ENCODE measurements around the gene KAZN. TPM values are rescaled to one million over a fixed set of nuclear protein-coding genes. Genes with fewer than 3 reads are reported as not detected.

The KAZN gene
- total RNA-seq, 2 donors from 2014 or later: 9.8 to 12.2 TPM

DNA sequence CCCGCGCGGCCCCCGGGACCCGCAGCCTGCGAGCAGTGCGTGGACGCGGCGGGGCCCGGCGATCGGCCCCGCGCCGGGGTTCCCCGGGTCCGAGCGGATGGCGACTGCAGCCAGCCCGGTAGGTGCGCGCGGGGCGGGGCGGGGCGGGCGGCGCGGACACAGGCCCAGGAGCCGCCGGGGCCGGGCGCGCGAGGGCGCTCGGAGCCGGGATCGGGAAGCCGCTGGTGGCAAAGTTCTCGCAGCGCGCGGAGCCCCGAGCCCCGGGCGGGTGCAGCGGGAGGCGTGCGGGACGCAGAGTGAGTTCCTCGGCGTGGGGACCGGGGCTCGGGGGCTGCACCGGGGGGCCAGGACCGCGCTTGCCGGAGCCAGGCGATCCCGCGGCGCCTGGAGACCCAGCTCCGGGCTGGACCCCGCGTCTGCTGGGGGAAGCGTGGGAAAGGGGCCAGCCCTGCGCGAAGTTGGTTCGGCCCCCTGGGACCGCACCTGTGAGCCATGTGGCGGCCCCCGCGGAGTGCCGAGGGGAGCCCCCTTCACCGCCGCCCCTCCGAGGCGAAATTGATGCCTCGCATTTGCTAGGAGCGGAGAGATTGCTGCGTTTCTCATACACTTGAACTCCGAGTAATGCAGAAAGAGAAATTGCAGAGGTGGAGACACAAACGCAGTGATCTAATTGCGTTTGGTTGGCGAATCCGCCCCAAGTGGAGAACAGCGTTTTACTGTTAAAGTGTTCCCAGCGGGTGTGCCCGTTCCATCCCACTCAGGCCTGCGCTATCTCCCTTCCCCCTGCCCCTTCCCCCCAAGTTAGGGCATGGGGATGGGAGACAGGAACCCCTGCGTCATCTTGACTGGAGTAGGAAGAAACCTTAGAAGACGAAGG lies 326.2 kb downstream of the KAZN start:
- H3K4me3 ChIP-seq: peak overlapping the region; percentile 72
- peak overlapping the region in 1 of 2 donors; percentile 64 for H3K9ac ChIP-seq (ENCODE audit: low read depth in 2 of 2, low read length in 2 of 2)
- peak; percentile 65 for DNase-seq
- H3K4me1 ChIP-seq: peaks cover 5% of the 10 kb centered on the region
- H3K27ac ChIP-seq: peak overlapping the region; percentile 17
- no peaks in the 10 kb centered on the region for H3K9me3 ChIP-seq
- TF ChIP-seq, protein P1, sequence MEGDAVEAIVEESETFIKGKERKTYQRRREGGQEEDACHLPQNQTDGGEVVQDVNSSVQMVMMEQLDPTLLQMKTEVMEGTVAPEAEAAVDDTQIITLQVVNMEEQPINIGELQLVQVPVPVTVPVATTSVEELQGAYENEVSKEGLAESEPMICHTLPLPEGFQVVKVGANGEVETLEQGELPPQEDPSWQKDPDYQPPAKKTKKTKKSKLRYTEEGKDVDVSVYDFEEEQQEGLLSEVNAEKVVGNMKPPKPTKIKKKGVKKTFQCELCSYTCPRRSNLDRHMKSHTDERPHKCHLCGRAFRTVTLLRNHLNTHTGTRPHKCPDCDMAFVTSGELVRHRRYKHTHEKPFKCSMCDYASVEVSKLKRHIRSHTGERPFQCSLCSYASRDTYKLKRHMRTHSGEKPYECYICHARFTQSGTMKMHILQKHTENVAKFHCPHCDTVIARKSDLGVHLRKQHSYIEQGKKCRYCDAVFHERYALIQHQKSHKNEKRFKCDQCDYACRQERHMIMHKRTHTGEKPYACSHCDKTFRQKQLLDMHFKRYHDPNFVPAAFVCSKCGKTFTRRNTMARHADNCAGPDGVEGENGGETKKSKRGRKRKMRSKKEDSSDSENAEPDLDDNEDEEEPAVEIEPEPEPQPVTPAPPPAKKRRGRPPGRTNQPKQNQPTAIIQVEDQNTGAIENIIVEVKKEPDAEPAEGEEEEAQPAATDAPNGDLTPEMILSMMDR (IDR thresholded peaks at IDR 0.05): no peak
- peaks cover 7% of the 10 kb centered on the region for H3K27me3 ChIP-seq
- no peaks in the 10 kb centered on the region for H3K36me3 ChIP-seq
- intact Hi-C loops (cut with DNase I): no loop called here

DNA sequence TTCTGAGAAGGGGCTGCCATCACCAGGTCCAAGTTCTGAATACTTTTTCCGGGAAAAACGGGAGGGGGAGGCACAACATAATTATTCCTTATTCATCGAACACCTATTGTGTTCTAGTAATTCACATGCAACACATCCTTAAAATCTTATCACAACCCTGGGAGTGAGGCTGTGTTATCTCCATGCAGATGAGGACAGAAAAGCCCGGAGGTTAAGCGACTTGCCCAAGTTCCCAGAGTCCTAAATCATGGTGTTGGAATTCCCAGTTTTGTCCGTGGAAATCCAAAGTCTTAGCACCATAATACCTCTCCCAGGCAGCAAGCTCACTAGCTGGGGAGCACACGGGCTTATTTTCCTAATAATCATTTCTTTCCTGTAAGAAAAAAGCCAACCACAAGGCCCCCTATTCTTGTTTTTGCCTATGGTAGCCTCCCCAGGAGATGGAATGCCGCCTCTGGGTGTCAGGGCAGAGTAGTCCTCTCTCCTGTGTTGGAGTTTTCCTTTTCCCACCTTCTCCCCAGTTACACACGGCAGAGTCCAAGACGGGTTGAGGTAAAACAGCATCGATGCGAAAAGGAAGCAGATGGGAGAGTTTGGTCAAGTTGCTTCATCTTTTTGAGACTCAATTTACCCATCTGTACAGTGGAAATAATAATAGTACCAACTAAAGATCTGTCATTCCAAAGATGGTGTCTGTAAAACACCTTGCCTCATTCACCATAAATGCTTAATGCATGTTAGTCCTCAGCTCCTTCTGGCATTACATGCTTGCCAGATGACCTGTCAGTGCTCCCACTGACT lies 327.1 kb downstream of the KAZN start:
- Histone ChIP-seq H3K27me3 (peaks cover 7% of the 10 kb centered on the region), H3K27ac (no peak overlapping the region), H3K9me3 (no peaks in the 10 kb centered on the region), H3K4me1 (peaks cover 8% of the 10 kb centered on the region), H3K9ac (ENCODE audit: low read depth in 2 of 2, low read length in 2 of 2) (no peak overlapping the region), H3K36me3 (no peaks in the 10 kb centered on the region), H3K4me3 (peak overlapping the region; percentile 72)
- intact Hi-C loops (cut with DNase I): no loop called here
- DNase-seq: no peak
- TF ChIP-seq, protein P1 (IDR thresholded peaks at IDR 0.05): no peak

DNA sequence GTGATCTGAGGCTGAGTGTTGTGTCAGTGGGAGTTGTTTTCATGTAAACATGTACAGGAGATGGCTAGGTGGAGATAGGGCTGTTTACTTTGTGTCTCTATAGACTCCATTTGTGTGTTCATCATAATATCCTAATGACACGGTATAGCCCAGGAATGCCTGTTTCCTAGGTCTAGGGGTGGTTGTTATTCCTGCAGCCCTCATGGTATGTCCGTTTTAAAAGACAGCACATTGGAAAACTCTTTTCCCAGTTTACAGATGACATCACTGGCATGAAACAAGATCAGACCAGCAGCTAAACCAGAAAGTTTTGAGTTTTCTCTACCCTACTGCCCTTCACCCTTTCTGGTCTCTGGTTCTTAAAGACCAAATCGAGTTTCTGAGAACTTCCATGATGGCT lies 327.7 kb downstream of the KAZN start:
- H3K27ac ChIP-seq: no peak overlapping the region
- H3K9ac ChIP-seq (ENCODE audit: low read depth in 2 of 2, low read length in 2 of 2): no peak overlapping the region
- TF ChIP-seq, protein P1 (IDR thresholded peaks at IDR 0.05): no peak
- H3K36me3 ChIP-seq: no peaks in the 10 kb centered on the region
- H3K27me3 ChIP-seq: peaks cover 7% of the 10 kb centered on the region
- no peaks in the 10 kb centered on the region for H3K9me3 ChIP-seq
- no peak for DNase-seq
- peaks cover 8% of the 10 kb centered on the region for H3K4me1 ChIP-seq
- H3K4me3 ChIP-seq: no peak overlapping the region
- intact Hi-C loops (cut with DNase I): no loop called here

DNA sequence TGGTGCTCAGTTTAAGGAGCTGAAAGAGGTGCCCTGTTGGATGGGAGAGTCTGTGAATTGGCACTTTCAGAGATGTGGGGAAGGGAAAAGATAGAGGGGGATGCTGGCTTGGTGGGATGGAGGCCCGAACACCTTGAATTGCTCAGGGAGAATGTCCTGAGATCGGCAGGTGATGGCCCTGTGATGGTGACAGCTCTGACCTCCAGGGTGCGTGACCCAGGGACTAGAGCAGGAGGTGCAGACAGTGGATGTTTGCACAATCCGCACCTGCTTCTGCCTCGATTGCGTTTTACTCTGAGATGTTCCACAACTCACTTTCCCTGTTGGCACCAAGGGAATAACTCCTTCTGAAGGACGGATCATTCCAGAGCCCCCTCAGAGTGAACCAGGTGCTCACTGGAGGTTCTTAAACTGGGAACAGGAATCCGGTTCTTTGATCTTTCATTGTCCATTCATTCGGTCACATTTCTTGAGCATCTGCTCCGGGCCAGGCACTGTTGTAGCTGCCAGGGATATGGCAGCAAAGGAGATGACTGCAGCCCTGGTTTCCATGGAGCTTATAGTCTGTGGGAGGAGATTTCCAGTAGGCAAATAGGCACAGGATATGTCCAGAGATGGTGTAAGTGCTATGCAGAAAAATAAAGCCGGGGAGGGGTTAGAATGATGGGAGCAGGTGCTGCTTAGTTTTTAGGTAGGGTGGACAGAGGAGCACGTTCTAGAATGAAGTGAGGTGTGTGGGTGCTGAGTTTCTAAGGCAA lies 328.5 kb downstream of the KAZN start:
- no peak for DNase-seq
- H3K27ac ChIP-seq: no peak overlapping the region
- H3K4me3 ChIP-seq: no peak overlapping the region
- peaks cover 7% of the 10 kb centered on the region for H3K27me3 ChIP-seq
- intact Hi-C loops (cut with DNase I): no loop called here
- no peaks in the 10 kb centered on the region for H3K36me3 ChIP-seq
- H3K4me1 ChIP-seq: peaks cover 8% of the 10 kb centered on the region
- no peaks in the 10 kb centered on the region for H3K9me3 ChIP-seq
- no peak overlapping the region for H3K9ac ChIP-seq (ENCODE audit: low read depth in 2 of 2, low read length in 2 of 2)
- TF ChIP-seq, protein P1 (IDR thresholded peaks at IDR 0.05): no peak

DNA sequence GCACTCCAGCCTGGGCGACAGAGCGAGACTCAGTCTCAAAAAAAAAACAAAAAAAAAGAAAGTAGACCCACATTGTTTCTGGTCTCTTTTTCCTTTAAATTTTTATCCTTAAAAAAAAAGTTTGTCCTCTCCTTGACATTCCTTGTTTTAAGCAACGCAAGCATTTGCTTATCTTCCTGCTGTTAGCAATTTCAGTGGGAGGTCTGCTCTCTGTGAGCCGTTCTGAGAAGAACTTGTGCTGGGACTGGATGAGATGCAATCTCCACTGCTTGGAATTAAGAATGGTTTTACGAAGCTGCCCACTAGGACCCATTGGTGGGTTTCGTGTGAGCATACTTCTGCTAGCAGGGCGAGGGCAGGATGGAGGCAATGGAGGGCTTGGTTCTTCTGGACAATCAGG lies 329.9 kb downstream of the KAZN start:
- TF ChIP-seq, protein P1 (IDR thresholded peaks at IDR 0.05): no peak
- H3K4me1 ChIP-seq: peaks cover 8% of the 10 kb centered on the region
- no peak overlapping the region for H3K27ac ChIP-seq
- H3K9ac ChIP-seq (ENCODE audit: low read depth in 2 of 2, low read length in 2 of 2): no peak overlapping the region
- DNase-seq: no peak
- no peaks in the 10 kb centered on the region for H3K36me3 ChIP-seq
- H3K27me3 ChIP-seq: peaks cover 7% of the 10 kb centered on the region
- H3K4me3 ChIP-seq: no peak overlapping the region
- intact Hi-C loops (cut with DNase I): no loop called here
- no peaks in the 10 kb centered on the region for H3K9me3 ChIP-seq

Data from colonic mucosa (tissue), 4 donors.